AG09309 (cell line): ENCODE data around the gene PTPRN2.

Source experiments
- DNase-seq: peaks from one replicate; pipeline ENCODE4 v3.0.0-alpha.2; 2010; ENCODE audit warnings: low read depth
- H3K4me3 ChIP-seq: 2 replicates; pipeline ENCODE4 v1.5.1; 2011; ENCODE audit warnings: mild to moderate bottlenecking, low read depth, low read length, moderate library complexity; ENCODE audit not compliant: control insufficient read depth
- CTCF ChIP-seq: IDR thresholded peaks from 2 replicates; pipeline ENCODE4 v1.5.1; 2011; ENCODE audit warnings: mild to moderate bottlenecking, low read depth, low read length, inconsistent platforms; ENCODE audit not compliant: insufficient read depth, control insufficient read depth; ENCODE audit errors: missing control alignments

The PTPRN2 gene

DNA sequence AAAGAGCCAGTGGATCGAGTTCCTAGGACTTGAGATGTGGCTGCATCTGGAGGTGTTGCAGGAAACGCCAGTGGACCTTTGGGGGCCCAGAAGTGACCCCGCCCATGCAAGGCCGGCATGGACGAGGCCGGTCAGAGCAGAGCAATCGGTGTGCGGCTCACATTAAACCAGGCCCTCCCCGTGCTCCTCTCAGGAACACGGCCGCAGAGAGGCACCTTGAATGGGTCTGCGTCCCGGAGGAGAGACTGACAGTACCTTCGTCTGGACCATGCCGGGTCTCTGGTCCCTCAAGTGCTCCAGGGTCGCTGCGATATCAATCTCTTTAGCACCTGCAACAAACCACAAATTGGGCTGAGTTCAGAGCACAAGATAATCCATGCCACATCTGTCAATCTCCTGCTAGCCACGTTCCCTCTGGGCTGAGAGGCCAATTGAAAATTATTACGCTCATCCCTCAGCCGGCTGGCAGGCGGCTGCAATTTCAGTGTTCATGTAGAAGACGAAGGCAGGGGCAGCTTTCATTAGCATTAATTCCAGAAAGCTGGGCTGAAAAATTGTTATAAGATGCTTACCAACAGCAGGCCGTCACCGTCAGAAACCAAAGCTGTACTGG, 1038.8 kb downstream of the PTPRN2 start:
- no peak for TF ChIP-seq CTCF

DNA sequence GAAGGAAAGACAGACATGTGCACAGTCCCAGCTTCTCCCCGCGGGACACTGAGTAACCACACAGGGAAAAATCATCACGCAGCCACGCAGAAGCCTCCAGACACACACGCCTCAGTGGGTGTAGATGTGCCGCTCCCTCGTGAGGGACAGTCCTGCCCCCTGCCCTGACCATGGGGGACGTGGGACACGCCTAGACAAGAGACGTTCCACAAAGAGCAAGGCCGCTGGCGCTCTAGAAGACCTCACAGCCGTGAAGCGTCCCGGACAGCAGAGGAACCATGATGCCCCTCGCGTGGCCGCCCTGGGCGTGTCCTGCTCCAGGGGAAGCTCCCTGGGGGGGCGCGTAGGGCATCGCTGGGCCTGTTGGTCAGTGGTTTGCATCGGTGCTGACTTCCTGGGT, 1040.0 kb downstream of the PTPRN2 start:
- DNase-seq = no peak
- H3K4me3 ChIP-seq = no peak overlapping the region
- TF ChIP-seq CTCF = no peak

More for the DNA sequence above, 1038.8 kb downstream of the PTPRN2 start:
- no peak overlapping the region for H3K4me3 ChIP-seq
- no peak for DNase-seq

- DNase-seq = no peak
- TF ChIP-seq CTCF = no peak
- no peak overlapping the region for H3K4me3 ChIP-seq
Observed at GRCh38 chr7:157547102-157547501, 1040.5 kb downstream of the PTPRN2 start.

GRCh38 chr7:157545681-157546060, 1042.0 kb downstream of the PTPRN2 start:
- TF ChIP-seq CTCF = no peak
- H3K4me3 ChIP-seq = no peak overlapping the region
- no peak for DNase-seq

DNA sequence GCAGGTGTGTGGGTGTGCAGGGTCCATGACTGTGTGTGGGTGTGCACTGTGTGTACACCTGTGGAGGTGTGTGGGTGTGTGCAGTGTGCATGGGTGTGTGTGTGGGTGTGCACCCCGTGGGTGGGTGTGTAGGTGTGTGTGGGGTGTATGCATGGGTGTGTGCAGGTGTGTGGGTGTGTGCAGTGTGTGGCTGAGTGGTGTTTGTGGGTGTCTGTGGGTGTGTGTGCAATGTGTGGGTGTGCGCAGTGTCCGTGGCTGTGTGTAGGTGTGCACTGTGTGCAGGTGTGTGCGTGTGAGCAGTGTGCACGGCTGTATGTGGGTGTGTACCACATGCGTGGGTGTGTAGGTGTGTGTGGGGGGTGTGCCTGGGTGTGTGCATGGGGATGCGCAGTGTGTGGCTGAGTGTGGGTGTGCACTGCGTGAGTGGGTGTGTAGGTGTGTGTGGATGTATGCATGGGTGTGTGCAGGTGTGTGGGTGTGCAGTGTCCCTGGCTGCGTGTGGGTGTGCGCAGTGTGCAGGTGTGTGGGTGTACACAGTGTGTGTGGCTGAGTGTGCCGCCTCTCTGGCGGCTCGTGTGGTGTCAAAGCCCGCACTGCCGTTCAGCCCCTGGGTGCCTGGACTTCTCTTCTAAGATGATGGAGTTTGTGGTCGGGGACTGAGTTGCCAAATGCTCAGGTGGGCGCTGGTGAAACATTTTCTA, 1042.5 kb downstream of the PTPRN2 start:
- H3K4me3 ChIP-seq = no peak overlapping the region
- no peak for DNase-seq
- no peak for TF ChIP-seq CTCF

DNA sequence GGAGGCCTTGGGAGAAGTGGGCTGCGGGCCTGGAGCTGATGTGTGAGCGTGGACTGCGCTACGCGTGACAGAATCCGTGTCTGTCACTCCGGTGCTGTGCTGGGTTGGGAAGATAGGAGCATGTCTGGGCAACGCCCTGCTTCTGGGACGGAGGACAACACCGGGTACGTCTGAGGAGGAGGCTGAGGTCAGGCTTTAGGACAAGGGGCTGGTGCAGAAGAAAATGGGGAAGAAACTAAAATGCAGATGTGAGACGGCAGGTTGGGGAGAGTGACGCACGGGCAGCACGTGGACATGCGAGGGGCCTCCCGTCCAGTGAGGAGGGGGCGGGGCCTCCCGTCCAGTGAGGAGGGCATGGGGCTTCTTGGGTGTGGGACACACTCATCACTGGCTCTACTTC, 1043.4 kb downstream of the PTPRN2 start:
- TF ChIP-seq CTCF = no peak
- no peak for DNase-seq
- no peak overlapping the region for H3K4me3 ChIP-seq

- no peak for DNase-seq
- no peak for TF ChIP-seq CTCF
- no peak overlapping the region for H3K4me3 ChIP-seq
Observed at GRCh38 chr7:157543791-157544190, 1043.8 kb downstream of the PTPRN2 start.
